ENCODE results near the gene ITCH. TPM values are rescaled to one million over a fixed set of nuclear protein-coding genes. Genes with fewer than 3 reads are reported as not detected.

The ITCH gene
- total RNA-seq, 4 donors from 2014 or later, result 50.3 to 64.3 (median 52.8) TPM

DNA sequence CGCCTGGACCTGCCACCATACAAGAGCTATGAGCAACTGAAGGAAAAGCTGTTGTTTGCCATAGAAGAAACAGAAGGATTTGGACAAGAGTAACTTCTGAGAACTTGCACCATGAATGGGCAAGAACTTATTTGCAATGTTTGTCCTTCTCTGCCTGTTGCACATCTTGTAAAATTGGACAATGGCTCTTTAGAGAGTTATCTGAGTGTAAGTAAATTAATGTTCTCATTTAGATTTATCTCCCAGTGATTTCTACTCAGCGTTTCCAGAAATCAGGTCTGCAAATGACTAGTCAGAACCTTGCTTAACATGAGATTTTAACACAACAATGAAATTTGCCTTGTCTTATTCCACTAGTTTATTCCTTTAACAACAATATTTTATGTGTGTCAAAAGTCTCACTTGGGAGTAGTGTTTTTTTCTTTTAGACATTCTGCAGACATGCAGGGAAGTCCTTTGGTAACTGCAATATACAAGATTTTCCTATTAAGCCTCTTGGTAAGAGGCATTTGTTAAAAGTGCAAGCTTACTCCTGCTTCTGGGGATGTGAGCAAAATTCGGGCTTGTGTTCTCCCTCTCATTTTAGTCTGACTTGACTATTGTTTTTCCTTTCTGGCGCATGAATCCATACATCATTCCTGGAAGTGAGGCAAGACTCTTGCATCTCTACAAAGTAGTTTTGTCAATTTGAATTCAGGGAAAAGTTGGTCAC is 144.8 kb downstream of the ITCH start:
- Histone ChIP-seq H3K4me1 (peaks cover 0 to 10% (median 0%) of the 10 kb centered on the region in 4 donors), H3K36me3 (peaks cover 15 to 50% (median 45%) of the 10 kb centered on the region in 4 donors), H3K27ac (replicated peaks in 1 of 4) (no peak overlapping the region), H3K27me3 (no peaks in the 10 kb centered on the region), H3K9me3 (no peaks in the 10 kb centered on the region), H3K4me3 (no peak overlapping the region)
- TF ChIP-seq, protein P1, sequence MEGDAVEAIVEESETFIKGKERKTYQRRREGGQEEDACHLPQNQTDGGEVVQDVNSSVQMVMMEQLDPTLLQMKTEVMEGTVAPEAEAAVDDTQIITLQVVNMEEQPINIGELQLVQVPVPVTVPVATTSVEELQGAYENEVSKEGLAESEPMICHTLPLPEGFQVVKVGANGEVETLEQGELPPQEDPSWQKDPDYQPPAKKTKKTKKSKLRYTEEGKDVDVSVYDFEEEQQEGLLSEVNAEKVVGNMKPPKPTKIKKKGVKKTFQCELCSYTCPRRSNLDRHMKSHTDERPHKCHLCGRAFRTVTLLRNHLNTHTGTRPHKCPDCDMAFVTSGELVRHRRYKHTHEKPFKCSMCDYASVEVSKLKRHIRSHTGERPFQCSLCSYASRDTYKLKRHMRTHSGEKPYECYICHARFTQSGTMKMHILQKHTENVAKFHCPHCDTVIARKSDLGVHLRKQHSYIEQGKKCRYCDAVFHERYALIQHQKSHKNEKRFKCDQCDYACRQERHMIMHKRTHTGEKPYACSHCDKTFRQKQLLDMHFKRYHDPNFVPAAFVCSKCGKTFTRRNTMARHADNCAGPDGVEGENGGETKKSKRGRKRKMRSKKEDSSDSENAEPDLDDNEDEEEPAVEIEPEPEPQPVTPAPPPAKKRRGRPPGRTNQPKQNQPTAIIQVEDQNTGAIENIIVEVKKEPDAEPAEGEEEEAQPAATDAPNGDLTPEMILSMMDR (IDR thresholded peaks at IDR 0.05), result no peak
- TF ChIP-seq EP300 (IDR thresholded peaks at IDR 0.05) (no peak), POLR2A (IDR thresholded peaks at IDR 0.05; ENCODE audit: low read depth) (no peak), POLR2AphosphoS5 (IDR thresholded peaks at IDR 0.05) (no peak)
- intact Hi-C loops (cut with DNase I), result no loop called here
- WGBS, result 87% methylated on average over 4 of the region's 4 CpGs
- no peak for DNase-seq (ENCODE audit: extremely low spot score)

DNA sequence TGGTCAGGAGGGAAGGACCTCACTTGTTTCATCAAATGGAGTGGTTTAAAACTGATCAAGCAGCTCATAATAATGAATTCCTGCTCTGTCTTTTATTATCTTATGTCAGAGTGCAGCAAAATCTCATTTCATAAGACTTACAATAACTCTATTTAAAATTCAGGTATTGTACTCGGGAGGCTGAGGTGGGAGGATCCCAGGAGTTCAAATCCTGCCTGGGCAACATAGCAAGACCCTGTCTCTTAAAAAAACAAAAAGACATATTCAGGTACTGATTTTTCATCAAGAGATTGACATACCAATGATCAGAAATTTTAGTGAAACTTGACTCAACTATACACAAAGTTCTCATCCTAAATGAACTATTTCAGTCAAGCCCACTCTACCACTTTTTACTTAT is 147.5 kb downstream of the ITCH start:
- intact Hi-C loops (cut with DNase I), result no loop called here
- no peak for DNase-seq (ENCODE audit: extremely low spot score)
- Histone ChIP-seq H3K36me3 (peaks cover 8 to 32% (median 29%) of the 10 kb centered on the region in 4 donors), H3K9me3 (no peaks in the 10 kb centered on the region), H3K4me3 (no peak overlapping the region), H3K4me1 (peaks cover under 1 to 27% (median 14%) of the 10 kb centered on the region in 4 donors), H3K27me3 (no peaks in the 10 kb centered on the region), H3K27ac (replicated peaks in 1 of 4) (no peak overlapping the region)
- TF ChIP-seq, protein P1 (IDR thresholded peaks at IDR 0.05), result no peak
- TF ChIP-seq EP300 (IDR thresholded peaks at IDR 0.05) (no peak), POLR2A (IDR thresholded peaks at IDR 0.05; ENCODE audit: low read depth) (no peak), POLR2AphosphoS5 (IDR thresholded peaks at IDR 0.05) (no peak)
- 96% methylated on average over 1 of the region's 1 CpG for WGBS

DNA sequence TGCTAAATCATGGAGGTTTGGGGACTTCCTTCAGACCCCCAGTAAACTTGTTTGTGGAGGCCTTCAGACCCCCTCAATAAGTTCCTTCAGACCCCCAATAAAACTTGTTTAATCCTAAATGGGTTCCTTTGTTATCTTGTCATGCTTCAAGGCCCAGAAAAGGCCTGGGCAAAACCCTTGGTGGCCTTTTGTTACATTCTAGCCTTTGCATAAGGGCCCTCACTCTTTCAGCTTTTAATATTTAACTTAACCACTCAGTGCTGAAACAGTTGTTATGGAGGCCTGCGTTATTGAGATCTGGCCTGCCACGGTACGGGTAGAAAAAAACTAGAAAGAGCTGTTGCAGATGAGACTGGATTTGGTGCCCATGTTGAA is 148.8 kb downstream of the ITCH start:
- Histone ChIP-seq H3K36me3 (peaks cover 8 to 21% (median 19%) of the 10 kb centered on the region in 4 donors), H3K4me1 (peaks cover 4 to 24% (median 19%) of the 10 kb centered on the region in 4 donors), H3K27me3 (no peaks in the 10 kb centered on the region), H3K4me3 (no peak overlapping the region), H3K27ac (replicated peaks in 1 of 4) (peak overlapping the region in 1 of 4 donors; percentile 16), H3K9me3 (no peaks in the 10 kb centered on the region)
- 90% methylated on average over 3 of the region's 3 CpGs for WGBS
- intact Hi-C loops (cut with DNase I), result no loop called here
- TF ChIP-seq, protein P1 (IDR thresholded peaks at IDR 0.05), result no peak
- no peak for TF ChIP-seq POLR2A (IDR thresholded peaks at IDR 0.05; ENCODE audit: low read depth)
- TF ChIP-seq EP300 (IDR thresholded peaks at IDR 0.05), result no peak
- no peak for TF ChIP-seq POLR2AphosphoS5 (IDR thresholded peaks at IDR 0.05)
- no peak for DNase-seq (ENCODE audit: extremely low spot score)

GRCh38 chr20:34512266-34512954 is 149.3 kb downstream of the ITCH start:
- peak overlapping the region in 1 of 4 donors; percentile 16 for H3K27ac ChIP-seq (replicated peaks in 1 of 4)
- intact Hi-C loops (cut with DNase I), result no loop called here

More at GRCh38 chr20:34512266-34512954, 149.3 kb downstream of the ITCH start:
- H3K27me3 ChIP-seq, result no peaks in the 10 kb centered on the region
- peaks cover 8 to 21% (median 19%) of the 10 kb centered on the region in 4 donors for H3K36me3 ChIP-seq
- no peak overlapping the region for H3K4me3 ChIP-seq
- no peaks in the 10 kb centered on the region for H3K9me3 ChIP-seq
- TF ChIP-seq, protein P1 (IDR thresholded peaks at IDR 0.05), result no peak
- no peak for TF ChIP-seq POLR2AphosphoS5 (IDR thresholded peaks at IDR 0.05)
- no peak for TF ChIP-seq EP300 (IDR thresholded peaks at IDR 0.05)
- TF ChIP-seq POLR2A (IDR thresholded peaks at IDR 0.05; ENCODE audit: low read depth), result no peak
- peaks cover 4 to 29% (median 25%) of the 10 kb centered on the region in 4 donors for H3K4me1 ChIP-seq
- no peak for DNase-seq (ENCODE audit: extremely low spot score)
- WGBS, result 92% methylated on average over 4 of the region's 4 CpGs
